Endothelial cell of umbilical vein (primary cell): ENCODE data around the gene CIDEC. TPM values are rescaled to one million over a fixed set of nuclear protein-coding genes. Genes with fewer than 3 reads are reported as not detected.

Source experiments
- BruUV-seq: library from RNA; stranded (reverse); fragments of 400-500 nt; replicated peaks from 2 replicates; lab custom pipeline; 2021; lab: Mats Ljungman, UMichigan
- CTCF ChIA-PET: fragments of 300-600, 350-600 bp; sonication (Branson Sonifier 250); formaldehyde crosslinking; loops from one replicate; lab custom pipeline; 2021; ENCODE audit warnings: antibody characterized with exemption, inconsistent platforms; lab: Charles Lee
- POLR2A ChIA-PET: fragments of 300-600, 350-600 bp; sonication (Branson Sonifier 250); formaldehyde crosslinking; loops from one replicate; lab custom pipeline; 2021; ENCODE audit warnings: antibody characterized with exemption, inconsistent platforms; lab: Charles Lee
- DNase-seq: peaks from one replicate; pipeline ENCODE4 v3.0.0-alpha.2; 2011; ENCODE audit warnings: low read depth, low spot score
- FAIRE-seq: peaks from 2 replicates; lab custom pipeline; 2011; peaks lifted over from hg19 to GRCh38; lab: Jason Lieb, UNC
- H2AFZ ChIP-seq: 2 replicates; pipeline ENCODE4 v1.6.0; 2012; ENCODE audit warnings: low read depth, low read length, control low read depth, inconsistent platforms
- H3K27ac ChIP-seq: 2 replicates; pipeline ENCODE4 v1.5.1; 2011; ENCODE audit warnings: low read depth, mild to moderate bottlenecking, control low read depth, low read length, moderate library complexity; ENCODE audit not compliant: insufficient read depth
- H3K27me3 ChIP-seq, 2 experiments: 2 replicates each; pipeline versions ENCODE4 v1.6.0 to v1.6.1; 2011; ENCODE audit warnings: low read length in 2 of 2, mixed read lengths in 1 of 2; ENCODE audit not compliant: control insufficient read depth in 2 of 2, insufficient read depth in 2 of 2
- H3K36me3 ChIP-seq, 2 experiments: 2 replicates in 1 of 2; 3 replicates in 1 of 2; pipeline ENCODE4 v1.5.1; 2011; ENCODE audit warnings: low read length in 2 of 2, mild to moderate bottlenecking in 1 of 2, moderate library complexity in 1 of 2; ENCODE audit not compliant: control insufficient read depth in 2 of 2, insufficient read depth in 2 of 2; ENCODE audit errors: extremely low read depth in 1 of 2
- H3K4me1 ChIP-seq: 3 replicates; pipeline ENCODE4 v1.5.1; 2011; ENCODE audit warnings: mild to moderate bottlenecking, low read length; ENCODE audit not compliant: control insufficient read depth, insufficient read depth; ENCODE audit errors: extremely low read depth
- H3K4me2 ChIP-seq: 2 replicates; pipeline ENCODE4 v1.6.1; 2011; ENCODE audit warnings: low read length, control low read depth, mixed read lengths; ENCODE audit not compliant: insufficient read depth
- H3K4me3 ChIP-seq, 3 experiments: fragments of 200-600 bp in 1 of 3; sonication (generic), shearing (Covaris generic) in 1 of 3; replicated peaks in 1 of 3; 2 replicates each; pipeline ENCODE4 v1.5.1; 2011 to 2016; ENCODE audit warnings: control low read depth in 3 of 3, low read length in 3 of 3, mild to moderate bottlenecking in 2 of 3, inconsistent platforms in 1 of 3, low read depth in 1 of 3, moderate library complexity in 1 of 3; ENCODE audit not compliant: insufficient read depth in 1 of 3
- H3K79me2 ChIP-seq: 2 replicates; pipeline ENCODE4 v1.6.0; 2012; ENCODE audit warnings: low read length, inconsistent platforms; ENCODE audit not compliant: control insufficient read depth, insufficient read depth
- H3K9ac ChIP-seq: replicated peaks from 2 replicates; pipeline ENCODE3; 2011; ENCODE audit warnings: low read length, control low read depth; ENCODE audit not compliant: insufficient read depth; ENCODE audit errors: extremely low read depth
- H3K9me1 ChIP-seq: replicated peaks from 3 replicates; pipeline ENCODE4 v1.6.0; 2011; ENCODE audit warnings: mild to moderate bottlenecking, low read length; ENCODE audit not compliant: control insufficient read depth, insufficient read depth; ENCODE audit errors: extremely low read depth
- H3K9me3 ChIP-seq: replicated peaks from 2 replicates; pipeline ENCODE4 v1.5.1; 2012; ENCODE audit warnings: low read length, inconsistent platforms; ENCODE audit not compliant: control insufficient read depth, insufficient read depth
- H4K20me1 ChIP-seq: replicated peaks from 2 replicates; pipeline ENCODE3; 2011; ENCODE audit warnings: mild to moderate bottlenecking, low read length; ENCODE audit not compliant: control insufficient read depth, insufficient read depth; ENCODE audit errors: extremely low read depth
- EZH2 ChIP-seq: IDR thresholded peaks from 2 replicates; pipeline ENCODE4 v1.6.1; 2012; ENCODE audit warnings: borderline replicate concordance, low read depth, mild to moderate bottlenecking, moderate library complexity, low read length, inconsistent platforms; ENCODE audit not compliant: severe bottlenecking
- FOS ChIP-seq: IDR thresholded peaks from 2 replicates; pipeline ENCODE4 v1.6.1; 2011; ENCODE audit warnings: mild to moderate bottlenecking, low read length, moderate library complexity, borderline replicate concordance; ENCODE audit not compliant: insufficient read depth
- GATA2 ChIP-seq: IDR thresholded peaks from 2 replicates; pipeline ENCODE4 v1.7.0; 2011; ENCODE audit warnings: low read depth, mild to moderate bottlenecking, moderate library complexity, mixed read lengths, low read length; ENCODE audit not compliant: insufficient read length, insufficient read depth
- JUN ChIP-seq: IDR thresholded peaks from 2 replicates; pipeline ENCODE4 v1.6.1; 2011; ENCODE audit warnings: borderline replicate concordance, low read depth; ENCODE audit not compliant: insufficient read length, insufficient read depth
- MYC ChIP-seq: IDR thresholded peaks from one replicate; pipeline ENCODE4 v1.6.1; 2011; ENCODE audit warnings: mild to moderate bottlenecking, low read depth, low read length
- POLR2A ChIP-seq: IDR thresholded peaks from 2 replicates; pipeline ENCODE4 v1.6.1; 2012; ENCODE audit warnings: low read depth, mild to moderate bottlenecking, control low read depth, low read length
- POLR2AphosphoS5 ChIP-seq: IDR thresholded peaks from 2 replicates; pipeline ENCODE4 v1.6.1; 2012; ENCODE audit warnings: low read depth, mild to moderate bottlenecking, control low read depth, low read length, moderate library complexity; ENCODE audit not compliant: insufficient read depth
- dilution Hi-C: fragments of 300-500 bp; cut with MboI; formaldehyde crosslinking; loops from one replicate; pipeline ENCODE4 v1.15.0; 2019; ENCODE audit warnings: low sequenced_read_pairs; ENCODE audit not compliant: extremely low pct_ligation_motif_present
- intact Hi-C: fragments of 100-400 bp; cut with micrococcal nuclease; formaldehyde crosslinking; loops from one replicate; pipeline ENCODE4 v1.10.0; 2022
- polyA plus RNA-seq, 4 experiments: library from polyadenylated mRNA; depleted of rRNA in 3 of 4; stranded (reverse) in 3 of 4; unstranded in 1 of 4; fragments of >200 nt; gene quantifications; 2 replicates each; pipeline versions ENCODE4 v1.2.1 to v1.2.3, GENCODE V29; 2011 to 2012; ENCODE audit warnings: missing spikeins in 1 of 4
- total RNA-seq: library from RNA; stranded (reverse); gene quantifications from 2 replicates; pipeline ENCODE4 v1.2.3, GENCODE V29; 2021
- TF ChIP-seq, protein P1 (sequence below), 2 donors: IDR thresholded peaks; 1 replicate in 1 of 2; 2 replicates in 1 of 2; pipeline ENCODE4 v1.5.1; 2011; ENCODE audit warnings: low read length in 2 of 2, mild to moderate bottlenecking in 2 of 2, moderate library complexity in 2 of 2, control low read depth in 1 of 2, inconsistent platforms in 1 of 2, low read depth in 1 of 2; ENCODE audit not compliant: insufficient read depth in 1 of 2; ENCODE audit errors: extremely low read depth in 1 of 2
- TF ChIP-seq, protein P2 (sequence below): IDR thresholded peaks from 2 replicates; pipeline ENCODE4 v1.6.1; 2011; ENCODE audit not compliant: insufficient read depth, insufficient read length

CIDEC gene
- total and polyA plus RNA-seq, 2 donors (not counting 3 experiments of a cell fraction or from before 2014, with no cell fraction given): 0.14 TPM; not detected in 1

DNA sequence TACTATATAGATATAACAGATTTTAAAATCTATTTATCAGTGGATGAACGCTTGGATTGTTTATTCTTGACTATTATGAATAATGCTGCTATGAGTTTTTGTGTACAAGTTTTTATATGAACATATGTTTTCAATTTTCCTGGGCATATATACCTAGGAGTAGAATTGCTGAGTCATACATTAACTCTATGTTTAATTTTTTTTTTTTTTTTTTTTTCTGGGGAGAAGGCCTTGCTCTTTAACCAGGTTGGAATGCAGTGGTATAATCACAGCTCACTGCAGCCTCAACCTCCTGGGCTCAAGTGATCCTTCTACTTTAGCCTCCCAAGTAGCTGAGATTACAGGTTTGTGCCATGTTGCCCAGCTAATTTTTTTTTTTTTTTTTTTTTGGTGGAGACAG lies 9.1 kb downstream of the CIDEC start:
- FAIRE-seq: no peak
- POLR2A ChIA-PET: interaction anchor here (0.6 kb wide), 1 partner anchor 356 kb away, joined by 3 read pairs; no protein-coding TSS in a partner anchor
- no peaks in the 10 kb centered on the region for H3K79me2 ChIP-seq
- no peaks in the 10 kb centered on the region for H3K9me3 ChIP-seq
- no peak for TF ChIP-seq EZH2
- TF ChIP-seq GATA2: no peak
- no peak for TF ChIP-seq FOS
- H3K9ac ChIP-seq: no peak overlapping the region
- no peaks in the 10 kb centered on the region for H4K20me1 ChIP-seq
- CTCF ChIA-PET: no interaction called here
- no peak for DNase-seq
- H3K4me2 ChIP-seq: no peak overlapping the region
- H3K27me3 ChIP-seq: no peaks in the 10 kb centered on the region
- dilution Hi-C loops (no loop called here), intact Hi-C loops (no loop called here)
- H3K27ac ChIP-seq: no peak overlapping the region
- H3K4me1 ChIP-seq: no peaks in the 10 kb centered on the region
- no TSS peak for BruUV-seq
- H3K36me3 ChIP-seq: no peaks in the 10 kb centered on the region
- no peaks in the 10 kb centered on the region for H3K9me1 ChIP-seq
- H2AFZ ChIP-seq: no peak overlapping the region
- no peak overlapping the region for H3K4me3 ChIP-seq

DNA sequence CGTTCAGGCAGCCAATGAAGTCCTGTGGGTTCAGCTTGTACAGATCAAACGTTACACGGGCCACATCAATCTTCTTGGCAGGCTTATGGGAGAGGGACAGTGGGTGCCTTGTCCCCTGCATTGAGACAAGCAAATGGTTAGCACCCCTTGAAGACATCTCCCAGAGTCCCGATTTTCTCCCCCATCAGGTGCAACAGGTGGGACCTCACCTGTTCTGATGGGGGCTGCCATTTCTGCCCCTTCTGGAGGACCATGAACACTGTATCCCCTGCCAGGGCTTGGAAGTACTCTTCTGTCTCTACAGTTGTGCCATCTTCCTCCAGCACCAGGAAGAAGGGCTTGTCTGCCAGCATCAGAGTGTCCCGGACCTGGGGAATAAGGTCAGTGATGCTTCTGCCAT lies 10.1 kb downstream of the CIDEC start:
- ChIA-PET CTCF (interaction anchor here (1.3 kb wide), 1 partner anchor 14 kb away, joined by 4 read pairs; no protein-coding TSS in a partner anchor), POLR2A (no interaction called here)
- no peak for DNase-seq
- FAIRE-seq: no peak
- Histone ChIP-seq H3K9me3 (no peaks in the 10 kb centered on the region), H3K36me3 (no peaks in the 10 kb centered on the region), H3K27ac (no peak overlapping the region), H3K4me3 (no peak overlapping the region), H3K9ac (no peak overlapping the region), H3K4me2 (no peak overlapping the region), H3K9me1 (no peaks in the 10 kb centered on the region), H4K20me1 (no peaks in the 10 kb centered on the region), H2AFZ (no peak overlapping the region), H3K4me1 (no peaks in the 10 kb centered on the region), H3K79me2 (no peaks in the 10 kb centered on the region), H3K27me3 (no peaks in the 10 kb centered on the region)
- TF ChIP-seq MYC (no peak), POLR2AphosphoS5 (no peak), JUN (no peak), POLR2A (no peak), GATA2 (no peak), EZH2 (no peak), FOS (no peak)
- TF ChIP-seq, protein P1, sequence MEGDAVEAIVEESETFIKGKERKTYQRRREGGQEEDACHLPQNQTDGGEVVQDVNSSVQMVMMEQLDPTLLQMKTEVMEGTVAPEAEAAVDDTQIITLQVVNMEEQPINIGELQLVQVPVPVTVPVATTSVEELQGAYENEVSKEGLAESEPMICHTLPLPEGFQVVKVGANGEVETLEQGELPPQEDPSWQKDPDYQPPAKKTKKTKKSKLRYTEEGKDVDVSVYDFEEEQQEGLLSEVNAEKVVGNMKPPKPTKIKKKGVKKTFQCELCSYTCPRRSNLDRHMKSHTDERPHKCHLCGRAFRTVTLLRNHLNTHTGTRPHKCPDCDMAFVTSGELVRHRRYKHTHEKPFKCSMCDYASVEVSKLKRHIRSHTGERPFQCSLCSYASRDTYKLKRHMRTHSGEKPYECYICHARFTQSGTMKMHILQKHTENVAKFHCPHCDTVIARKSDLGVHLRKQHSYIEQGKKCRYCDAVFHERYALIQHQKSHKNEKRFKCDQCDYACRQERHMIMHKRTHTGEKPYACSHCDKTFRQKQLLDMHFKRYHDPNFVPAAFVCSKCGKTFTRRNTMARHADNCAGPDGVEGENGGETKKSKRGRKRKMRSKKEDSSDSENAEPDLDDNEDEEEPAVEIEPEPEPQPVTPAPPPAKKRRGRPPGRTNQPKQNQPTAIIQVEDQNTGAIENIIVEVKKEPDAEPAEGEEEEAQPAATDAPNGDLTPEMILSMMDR (IDR thresholded peaks at IDR 0.05; ENCODE audit: extremely low read depth in 1 of 2, insufficient read depth in 1 of 2, low read depth in 1 of 2, low read length in 2 of 2): no peak
- TF ChIP-seq, protein P2, sequence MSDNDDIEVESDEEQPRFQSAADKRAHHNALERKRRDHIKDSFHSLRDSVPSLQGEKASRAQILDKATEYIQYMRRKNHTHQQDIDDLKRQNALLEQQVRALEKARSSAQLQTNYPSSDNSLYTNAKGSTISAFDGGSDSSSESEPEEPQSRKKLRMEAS: no peak
- no TSS peak for BruUV-seq
- intact Hi-C loops: no loop called here
- dilution Hi-C loops: no loop called here
